Urinary bladder (tissue), 4 donors: ENCODE data around the gene IER5. TPM values are rescaled to one million over a fixed set of nuclear protein-coding genes. Genes with fewer than 3 reads are reported as not detected.

ENCODE experiments used
- DNase-seq: peaks from one replicate; pipeline ENCODE4 v3.0.0-alpha.2; 2015; ENCODE audit errors: extremely low spot score
- H3K27ac ChIP-seq: one replicate; pipeline ENCODE4 v1.5.1; 2013; ENCODE audit warnings: low read depth, mild to moderate bottlenecking, moderate library complexity
- H3K36me3 ChIP-seq: one replicate; pipeline ENCODE4 v1.6.1; 2013; ENCODE audit warnings: mild to moderate bottlenecking, moderate library complexity; ENCODE audit not compliant: insufficient read depth
- H3K4me1 ChIP-seq: one replicate; pipeline ENCODE4 v1.6.1; 2013; ENCODE audit warnings: mild to moderate bottlenecking, moderate library complexity; ENCODE audit not compliant: insufficient read depth
- H3K4me3 ChIP-seq: one replicate; pipeline ENCODE4 v1.5.1; 2013; ENCODE audit warnings: low read depth, low read length
- WGBS: extraction: QIAGEN DNeasy Blood & Tissue Kit; methylation state at CpG from one replicate; pipeline ENCODE4 v1.1.7; 2013; 5-methylcytosine and 5-hydroxymethylcytosine counted together
- polyA plus RNA-seq: library from polyadenylated mRNA; stranded (reverse); fragments of 200-250 nt; gene quantifications from one replicate; pipeline ENCODE4 v1.2.3, GENCODE V29; 2013
- total RNA-seq: library from RNA; depleted of rRNA; stranded (reverse); fragments of >200 nt; gene quantifications from one replicate; pipeline ENCODE4 v1.2.3, GENCODE V29; 2014
- donor health status: healthy with polysubstance abuse.
- donor health status: healthy.

The IER5 gene
- total and polyA plus RNA-seq, 2 donors = 9.0 to 12.7 TPM

DNA sequence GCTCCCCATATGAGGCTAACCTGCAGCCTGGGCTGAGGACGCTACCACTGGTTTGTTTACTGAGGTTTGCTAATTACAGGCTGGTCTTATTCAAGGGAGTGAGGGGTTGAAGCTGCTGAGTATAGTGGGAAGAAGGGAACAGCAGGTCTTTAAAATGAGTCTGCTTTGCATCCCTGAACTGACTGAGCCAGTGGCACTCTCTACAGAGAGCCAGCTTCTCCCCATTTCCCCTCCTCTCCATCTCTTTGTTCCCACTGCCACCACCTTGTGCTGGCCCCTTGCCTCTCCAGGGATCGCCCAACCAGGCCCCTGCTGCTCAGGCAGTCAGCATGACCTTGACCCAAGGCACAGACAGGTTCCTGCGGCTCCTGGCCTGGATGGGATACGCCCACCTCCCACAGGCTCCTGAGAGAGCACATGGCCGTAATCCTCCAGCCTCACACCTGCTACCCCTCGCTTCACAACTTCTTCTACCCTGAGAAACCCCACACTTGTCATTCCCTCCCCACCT, 45.0 kb downstream of the IER5 start:
- no peak overlapping the region for H3K27ac ChIP-seq
- DNase-seq = no peak
- H3K4me3 ChIP-seq = no peak overlapping the region
- WGBS = 98% methylated on average over 6 of the region's 6 CpGs
- H3K4me1 ChIP-seq = peaks cover 2% of the 10 kb centered on the region
- H3K36me3 ChIP-seq = no peaks in the 10 kb centered on the region

DNA sequence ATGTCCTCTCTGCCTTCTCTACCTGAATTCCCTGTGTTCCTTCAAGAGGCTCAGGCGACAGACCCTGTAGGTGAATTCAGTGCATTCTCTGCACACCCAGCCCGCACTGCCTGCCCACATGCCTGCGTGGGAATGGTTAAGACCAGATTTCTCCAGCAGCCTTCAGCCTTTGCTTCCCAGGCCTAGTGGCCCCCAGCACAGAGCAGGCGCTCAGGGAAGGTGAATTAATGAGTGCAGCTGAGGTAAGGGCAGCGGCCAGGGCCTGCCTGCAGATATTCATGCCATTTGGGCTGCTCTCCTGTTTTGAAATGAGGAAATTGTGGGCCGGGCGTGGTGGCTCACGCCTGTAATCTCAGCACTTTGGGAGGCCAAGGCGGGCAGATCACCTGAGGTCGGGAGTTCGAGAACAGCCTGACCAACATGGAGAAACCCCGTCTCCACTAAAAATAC, 45.5 kb downstream of the IER5 start:
- Histone ChIP-seq H3K36me3 (no peaks in the 10 kb centered on the region), H3K4me3 (no peak overlapping the region), H3K4me1 (peaks cover 2% of the 10 kb centered on the region), H3K27ac (no peak overlapping the region)
- DNase-seq = no peak
- 95% methylated on average over 12 of the region's 12 CpGs for WGBS

DNA sequence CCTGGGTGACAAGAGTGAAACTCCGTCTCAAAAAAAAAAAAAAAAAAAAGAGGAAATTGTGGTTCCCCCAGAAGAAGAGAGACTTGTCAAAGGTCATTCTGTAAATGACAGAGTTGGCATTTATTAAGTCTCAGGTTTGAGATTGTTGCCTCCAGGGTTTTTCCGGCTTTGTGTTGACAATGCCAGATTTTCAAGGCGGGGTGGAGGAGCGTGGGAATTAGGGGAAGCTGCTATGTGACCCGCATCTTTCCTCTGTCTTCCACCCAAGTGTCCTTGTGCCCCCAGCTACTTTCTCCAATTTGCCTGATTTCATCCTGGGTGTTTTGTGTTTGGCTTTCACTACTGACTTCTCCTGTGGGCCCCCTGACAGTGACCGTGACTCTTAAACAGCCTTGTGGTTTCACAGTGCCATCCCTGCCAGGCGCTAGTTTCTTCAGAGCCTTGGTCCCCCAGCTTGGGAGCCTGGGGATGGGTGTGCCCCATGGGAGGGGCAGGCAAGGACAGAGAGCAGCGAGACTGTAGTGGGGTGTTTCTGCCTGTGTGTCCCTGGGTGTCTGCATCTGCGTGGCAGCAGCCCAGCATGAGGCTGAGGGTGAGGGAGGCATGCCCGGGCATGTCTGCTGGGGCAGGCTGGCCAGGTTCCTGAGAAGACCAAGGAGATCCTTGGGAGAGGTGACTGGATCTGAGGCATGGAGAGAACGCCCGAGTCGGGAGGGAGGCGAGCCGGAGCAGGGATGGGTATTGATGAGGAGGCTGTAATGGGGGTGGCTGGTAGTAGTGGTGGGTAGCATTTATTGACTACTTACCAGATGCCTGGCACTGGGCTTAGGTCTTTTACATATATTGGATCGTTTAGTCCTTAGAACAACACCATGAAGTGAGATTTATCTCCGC, 46.3 kb downstream of the IER5 start:
- Histone ChIP-seq H3K4me3 (no peak overlapping the region), H3K4me1 (peaks cover 2% of the 10 kb centered on the region), H3K27ac (no peak overlapping the region), H3K36me3 (no peaks in the 10 kb centered on the region)
- WGBS = 80% methylated on average over 17 of the region's 17 CpGs
- DNase-seq = no peak

DNA sequence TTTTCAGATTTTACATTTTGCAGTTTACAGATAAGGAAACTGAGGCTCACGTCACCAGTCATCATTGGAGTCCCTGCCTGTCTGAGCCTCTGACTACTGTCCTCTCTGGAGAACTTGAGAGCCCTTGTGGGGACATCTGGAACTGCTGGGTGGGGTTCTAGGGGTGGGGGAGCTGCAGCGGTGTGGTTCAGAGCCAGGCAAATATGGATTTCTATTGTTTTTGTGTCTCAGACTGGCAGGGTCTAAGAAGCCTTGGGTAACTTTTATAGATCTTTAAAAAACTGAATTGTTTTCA, 46.9 kb downstream of the IER5 start:
- Histone ChIP-seq H3K4me3 (no peak overlapping the region), H3K4me1 (peaks cover 2% of the 10 kb centered on the region), H3K36me3 (no peaks in the 10 kb centered on the region), H3K27ac (no peak overlapping the region)
- no peak for DNase-seq
- 80% methylated on average over 2 of the region's 2 CpGs for WGBS

DNA sequence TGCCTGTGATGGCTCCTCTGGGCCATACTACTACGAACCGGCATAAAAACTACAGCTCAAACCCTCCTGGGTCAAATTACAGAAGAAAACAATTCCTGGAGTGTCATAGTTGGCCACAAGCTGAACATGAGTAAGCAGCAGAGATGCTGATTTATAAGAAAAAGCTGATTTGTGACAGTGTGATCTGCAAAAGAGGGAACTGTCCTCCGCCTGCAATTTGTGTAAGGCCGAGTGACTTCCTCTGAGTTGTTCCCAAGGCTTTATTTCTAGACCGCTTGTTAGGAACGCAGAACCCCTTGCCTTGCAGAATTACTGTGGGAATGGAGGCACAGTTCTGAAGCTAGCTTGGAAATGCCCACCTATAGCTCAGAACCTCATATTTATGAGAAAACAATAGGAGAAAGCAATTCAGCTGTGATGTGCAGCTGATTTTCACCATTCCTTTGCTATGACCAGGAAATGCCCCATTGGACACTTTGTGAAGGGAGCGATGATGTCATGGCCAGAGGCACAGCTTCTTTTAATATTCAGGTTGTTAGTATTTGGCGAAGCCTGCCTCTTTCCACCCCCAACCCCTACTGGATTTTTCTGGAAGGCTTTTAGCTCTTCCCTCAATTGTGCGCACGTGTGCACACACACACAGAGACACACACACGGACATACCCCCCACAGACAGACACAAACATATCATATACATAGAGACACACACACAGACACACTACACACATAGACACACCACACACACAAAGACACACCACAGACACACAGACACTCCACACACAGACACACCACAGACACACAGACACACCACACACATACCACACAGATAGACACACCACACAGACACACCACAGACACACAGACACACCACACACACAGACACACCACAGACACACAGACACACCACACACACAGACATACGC, 47.6 kb downstream of the IER5 start:
- 74% methylated on average over 12 of the region's 12 CpGs for WGBS
- Histone ChIP-seq H3K4me1 (peaks cover 2% of the 10 kb centered on the region), H3K4me3 (no peak overlapping the region), H3K27ac (no peak overlapping the region), H3K36me3 (no peaks in the 10 kb centered on the region)
- DNase-seq = no peak

DNA sequence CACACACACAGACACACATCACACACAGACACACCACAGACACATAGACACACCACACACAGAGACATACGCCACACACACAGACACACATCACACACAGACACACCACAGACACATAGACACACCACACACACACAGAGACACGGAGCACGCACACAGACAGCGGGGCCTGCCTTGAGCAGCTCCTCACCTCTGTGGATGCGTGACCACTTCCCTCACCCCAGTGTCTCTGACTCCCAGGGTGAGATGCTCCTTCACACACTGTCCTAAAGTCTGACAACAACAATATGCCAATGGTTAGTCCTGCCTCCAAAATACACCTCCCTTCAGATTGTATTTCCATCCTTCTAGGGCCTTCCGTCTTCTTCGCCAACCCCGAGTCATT, 48.2 kb downstream of the IER5 start:
- H3K4me1 ChIP-seq = peaks cover 2% of the 10 kb centered on the region
- no peak overlapping the region for H3K27ac ChIP-seq
- WGBS = 95% methylated on average over 8 of the region's 8 CpGs
- DNase-seq = no peak
- no peak overlapping the region for H3K4me3 ChIP-seq
- H3K36me3 ChIP-seq = no peaks in the 10 kb centered on the region

DNA sequence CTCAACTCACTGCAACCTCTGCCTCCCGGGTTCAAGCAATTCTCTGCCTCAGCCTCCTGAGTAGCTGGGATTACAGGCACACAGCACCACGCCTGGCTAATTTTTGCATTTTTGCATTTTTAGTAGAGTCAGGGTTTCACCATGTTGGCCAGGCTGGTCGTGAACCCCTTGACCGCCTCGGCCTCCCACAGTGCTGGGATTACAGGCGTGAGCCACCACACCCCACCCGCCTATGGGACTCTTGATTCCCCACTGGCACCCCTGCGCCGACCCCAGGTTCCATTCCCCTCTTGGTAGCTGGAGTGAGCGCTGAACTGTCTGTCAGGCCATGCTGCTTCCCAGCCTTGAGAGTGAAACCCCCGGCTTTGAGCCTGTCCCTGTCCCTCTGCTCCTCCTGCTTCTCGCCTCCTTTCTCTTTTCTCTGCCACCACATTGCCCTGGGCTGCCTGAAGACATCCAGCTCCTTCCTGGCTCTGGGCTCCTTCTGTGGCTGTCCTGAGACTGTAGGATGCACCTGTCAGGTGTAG, 48.8 kb downstream of the IER5 start:
- no peak overlapping the region for H3K27ac ChIP-seq
- WGBS = 94% methylated on average over 12 of the region's 12 CpGs
- peaks cover 2% of the 10 kb centered on the region for H3K4me1 ChIP-seq
- H3K4me3 ChIP-seq = no peak overlapping the region
- H3K36me3 ChIP-seq = no peaks in the 10 kb centered on the region
- no peak for DNase-seq

DNA sequence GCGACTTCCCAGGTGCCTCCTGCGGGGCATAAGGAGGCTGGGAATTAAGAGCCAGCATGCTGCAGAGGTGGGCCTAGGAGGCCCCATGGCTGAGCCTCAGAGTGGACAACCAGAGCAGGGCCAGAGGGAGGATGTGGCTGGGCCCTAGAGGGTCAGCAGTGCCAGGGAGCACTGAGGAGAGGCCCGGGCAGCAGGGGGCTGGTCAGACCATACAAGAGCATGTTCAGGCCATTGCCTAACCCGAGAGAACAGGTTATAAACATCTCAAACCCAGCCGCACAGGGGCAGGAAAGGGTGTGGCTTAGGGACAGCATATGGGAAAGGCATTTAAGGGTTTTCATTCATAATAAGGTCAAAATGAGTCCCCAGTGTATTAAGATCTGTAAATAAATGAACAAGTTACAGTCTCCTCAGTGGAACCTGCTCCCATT, 51.1 kb downstream of the IER5 start:
- H3K4me3 ChIP-seq = no peak overlapping the region

DNA sequence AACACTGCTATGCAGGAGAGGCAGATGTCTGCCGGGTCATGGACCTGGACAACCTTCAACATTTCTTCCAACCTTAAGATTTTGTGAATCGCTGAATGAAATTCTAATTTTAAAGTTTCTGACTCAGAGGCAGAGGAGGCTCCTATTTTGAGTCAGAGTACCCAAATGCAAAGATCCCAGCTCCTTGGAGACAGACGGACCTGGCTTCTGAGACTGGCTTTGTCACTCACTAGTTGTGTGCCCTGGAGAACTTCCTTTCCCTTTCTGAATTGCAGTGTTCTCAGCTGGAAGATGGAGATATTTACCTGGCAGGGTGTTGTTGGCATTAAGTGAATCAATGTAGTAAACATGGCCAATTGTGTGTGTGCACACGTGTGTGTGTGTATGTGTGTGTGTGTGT, 51.9 kb downstream of the IER5 start:
- WGBS = 88% methylated on average over 4 of the region's 4 CpGs
- no peak for DNase-seq
- Histone ChIP-seq H3K4me3 (no peak overlapping the region), H3K36me3 (no peaks in the 10 kb centered on the region), H3K27ac (no peak overlapping the region), H3K4me1 (peaks cover 1% of the 10 kb centered on the region)

More for the DNA sequence above, 51.1 kb downstream of the IER5 start:
- Histone ChIP-seq H3K36me3 (no peaks in the 10 kb centered on the region), H3K4me1 (peaks cover 2% of the 10 kb centered on the region), H3K27ac (no peak overlapping the region)
- 66% methylated on average over 5 of the region's 5 CpGs for WGBS
- DNase-seq = no peak

DNA sequence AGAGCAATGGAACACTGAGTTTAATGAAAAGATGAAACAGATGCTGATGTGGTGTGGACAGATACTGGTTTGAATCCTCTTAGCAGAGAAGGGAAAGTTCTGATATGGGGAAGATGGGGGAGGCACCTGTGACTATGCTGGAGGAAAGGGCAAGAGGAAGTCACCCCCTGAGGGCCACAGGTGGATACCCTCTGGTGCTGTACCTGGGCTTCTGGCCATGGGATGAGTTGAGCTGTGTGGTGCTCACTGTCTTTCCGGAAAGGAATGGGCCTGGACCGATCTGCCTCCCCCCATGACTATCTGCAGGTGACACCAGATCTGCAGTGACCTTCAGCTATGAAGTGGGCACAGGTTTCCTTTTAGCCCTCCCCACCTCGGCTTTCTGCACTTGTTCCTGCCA, 52.4 kb downstream of the IER5 start:
- WGBS = 93% methylated on average over 3 of the region's 3 CpGs
- H3K4me1 ChIP-seq = no peaks in the 10 kb centered on the region
- no peak overlapping the region for H3K4me3 ChIP-seq
- H3K36me3 ChIP-seq = no peaks in the 10 kb centered on the region
- H3K27ac ChIP-seq = no peak overlapping the region
- DNase-seq = no peak

DNA sequence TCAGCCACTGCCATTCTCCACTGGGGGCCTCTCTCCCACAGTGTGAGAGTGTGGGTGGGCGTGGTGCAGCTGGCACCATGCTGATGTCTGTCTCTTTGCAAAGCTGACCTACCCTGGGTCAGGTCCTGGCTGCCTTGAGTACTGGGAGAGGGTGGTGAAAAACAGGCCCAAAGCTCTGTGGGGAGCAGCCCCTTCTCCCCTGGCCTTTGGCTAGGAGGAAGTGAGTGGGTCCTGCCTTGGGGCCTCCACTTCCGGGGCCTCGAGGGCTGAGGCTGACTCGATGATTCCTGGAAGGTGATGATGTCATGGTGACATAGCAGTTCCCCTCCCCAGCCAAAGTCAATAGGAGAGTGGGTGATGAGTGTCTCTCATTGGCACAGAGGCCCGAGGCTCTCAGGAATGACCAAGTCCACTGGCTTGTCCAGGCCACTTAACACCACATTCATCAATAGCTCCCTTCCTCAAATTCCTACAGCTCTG, 53.0 kb downstream of the IER5 start:
- Histone ChIP-seq H3K36me3 (no peaks in the 10 kb centered on the region), H3K27ac (no peak overlapping the region), H3K4me3 (no peak overlapping the region), H3K4me1 (no peaks in the 10 kb centered on the region)
- whole genome bisulfite sequencing = 73% methylated on average over 5 of the region's 5 CpGs
- no peak for DNase-seq
